Amniotic stem cell (primary cell): ENCODE measurements around the gene BANP.
A peak's percentile ranks its signal among the peaks of the same experiment; 100 is the strongest.
"Not testable (repeated sequence)": the region's sequence is repeated elsewhere in the genome, so short reads cannot be mapped to it uniquely, and the experiment has no call there.

Experiments used
- DNase-seq: peaks from one replicate; lab custom pipeline; 2025; lab: John Stamatoyannopoulos, UW

The BANP gene

DNA sequence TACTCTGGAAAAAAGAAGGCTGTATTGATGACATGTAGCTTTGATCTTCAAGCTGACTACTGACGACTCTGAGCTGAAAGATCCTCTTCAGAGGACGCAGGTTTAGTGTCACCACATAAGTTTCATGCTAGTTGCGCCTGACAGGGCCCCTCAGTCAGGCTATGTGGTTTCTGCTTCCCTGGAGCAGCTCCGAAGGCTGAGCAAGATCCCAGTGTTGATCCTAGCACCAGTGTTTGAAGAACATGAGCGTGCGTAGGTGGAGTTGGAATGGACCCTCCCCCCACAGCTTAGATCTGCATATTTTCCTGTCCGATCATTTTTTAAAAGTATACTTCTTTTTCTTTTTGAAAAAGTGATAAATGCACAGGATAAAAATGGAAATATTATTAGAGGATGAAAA, 17.3 kb downstream of the BANP start:
- DNase-seq, result peak; percentile 41

DNA sequence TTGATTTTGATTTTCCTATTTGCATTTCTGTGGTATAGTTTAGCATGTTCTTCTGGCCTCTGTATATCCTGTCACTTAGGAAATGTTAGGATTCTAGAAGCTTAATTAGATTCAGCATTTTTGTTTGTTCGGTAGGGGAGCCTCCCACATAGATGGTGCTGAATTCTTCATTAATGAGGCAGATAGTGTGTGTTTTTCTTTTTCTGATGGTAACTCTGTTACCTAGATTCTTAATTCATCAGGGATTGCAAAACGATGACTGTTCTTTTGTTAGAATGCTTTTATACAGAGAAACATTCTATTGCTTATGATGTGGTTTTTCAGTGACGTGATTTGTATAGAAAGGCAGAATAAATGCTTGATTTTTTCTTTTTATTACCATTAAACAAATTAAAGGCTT, 19.0 kb downstream of the BANP start:
- no peak for DNase-seq

DNA sequence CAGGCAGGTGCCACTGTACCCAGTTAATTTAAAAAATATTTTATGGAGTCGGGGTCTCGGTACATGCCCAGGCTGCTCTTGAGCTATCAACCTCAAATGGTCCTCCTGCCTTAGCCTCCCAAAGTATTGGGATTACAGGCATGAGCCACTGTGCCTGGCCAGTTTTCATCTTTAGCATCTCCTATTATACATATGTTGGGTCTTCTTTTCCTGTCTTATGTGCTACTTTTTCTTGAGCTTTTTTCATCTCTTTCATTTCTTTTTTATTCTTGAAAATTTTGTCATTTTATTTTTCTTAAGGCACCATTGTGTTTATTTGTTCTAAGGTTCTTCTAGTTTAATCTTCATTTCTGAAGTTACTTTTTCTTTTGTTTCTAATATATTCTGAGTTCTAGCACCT, 20.7 kb downstream of the BANP start:
- DNase-seq, result no peak

DNA sequence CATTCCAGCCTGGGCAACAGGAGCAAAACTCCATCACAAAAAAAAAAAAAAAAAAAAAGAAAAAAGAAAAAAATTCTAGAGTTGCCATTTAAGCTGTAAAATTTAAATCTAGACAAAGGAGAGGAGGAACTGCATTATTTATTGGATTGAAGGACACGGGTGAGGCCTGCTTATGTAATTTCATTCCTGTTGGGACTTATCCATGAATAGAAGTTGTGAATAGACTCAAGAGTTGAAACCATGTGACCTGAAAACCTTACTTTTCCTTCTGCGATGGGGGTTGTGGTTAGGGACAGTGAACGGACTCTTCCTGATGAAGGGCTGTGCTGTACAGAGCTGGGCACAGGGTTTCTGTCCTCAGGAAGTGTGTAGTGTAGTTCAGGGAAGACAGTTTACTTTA, 22.5 kb downstream of the BANP start:
- no peak for DNase-seq

- DNase-seq, result no peak
Observed at GRCh38 chr16:87974178-87974577, 22.9 kb downstream of the BANP start.

DNA sequence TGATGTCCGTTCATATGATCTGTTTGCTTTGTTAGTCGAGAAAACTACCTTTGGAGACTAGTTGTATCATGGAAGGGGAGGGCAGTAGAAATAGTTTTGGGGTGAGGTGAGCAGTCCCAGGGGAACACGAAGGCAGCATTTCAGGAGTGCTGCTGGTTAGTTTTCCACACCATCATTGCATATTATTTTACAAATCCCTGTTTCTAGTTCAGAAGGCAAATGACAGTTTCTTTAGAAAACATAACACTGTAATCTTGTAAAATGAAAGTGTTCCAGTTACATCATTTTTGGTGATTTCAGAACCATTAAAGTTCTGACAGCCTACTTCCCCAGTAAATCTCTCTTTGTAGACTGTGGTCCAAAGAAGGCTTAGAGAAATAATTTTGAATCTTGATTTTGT, 25.4 kb downstream of the BANP start:
- DNase-seq, result no peak

GRCh38 chr16:87978127-87978526, 26.9 kb downstream of the BANP start:
- DNase-seq, result no peak

DNA sequence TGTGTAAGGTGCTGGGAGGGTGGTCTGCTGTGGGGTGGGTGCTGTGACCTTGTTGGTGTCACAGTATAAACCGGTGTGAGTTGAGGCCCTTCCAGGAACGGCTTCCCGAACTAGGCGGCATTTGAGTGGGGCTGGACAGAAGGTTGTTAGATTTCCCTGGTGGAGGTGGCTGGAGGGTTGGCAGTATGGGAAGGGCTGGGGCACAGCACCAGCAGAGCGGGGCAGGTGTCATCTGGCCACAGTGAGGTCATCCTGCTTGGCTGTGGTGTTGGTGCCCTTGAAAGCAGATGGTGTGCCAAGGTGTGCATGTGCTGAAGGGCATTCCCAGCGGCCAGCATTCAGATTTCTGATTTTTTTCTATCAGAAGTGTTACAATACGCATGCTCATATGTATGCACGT, 28.1 kb downstream of the BANP start:
- DNase-seq, result no peak

GRCh38 chr16:87979911-87980630, 28.8 kb downstream of the BANP start:
- DNase-seq, result not testable (repeated sequence)

GRCh38 chr16:87981376-87981775, 30.1 kb downstream of the BANP start:
- not testable (repeated sequence) for DNase-seq

DNA sequence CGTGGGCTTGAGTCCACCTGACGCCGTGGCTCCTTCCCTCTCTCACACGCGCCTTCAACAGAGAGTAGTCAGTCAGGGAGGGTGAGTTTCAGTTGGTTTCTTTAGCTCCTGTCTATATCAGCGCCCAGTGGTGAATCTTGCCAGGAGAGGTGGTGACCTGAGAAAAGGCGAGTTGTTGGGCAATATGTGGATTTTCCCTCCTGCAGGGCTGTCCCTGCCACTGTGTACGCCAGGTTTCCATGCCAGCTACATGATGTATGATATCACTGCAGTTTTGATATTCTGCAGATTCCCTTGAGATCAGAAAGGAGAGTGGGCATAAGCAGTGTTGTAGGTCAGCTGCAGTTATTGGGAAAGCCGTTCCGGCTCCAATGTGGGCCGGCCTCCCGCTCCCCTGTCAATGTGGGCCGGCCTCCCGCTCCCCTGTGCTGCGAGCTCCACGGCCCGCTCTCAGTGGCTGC, 31.4 kb downstream of the BANP start:
- no peak for DNase-seq

DNA sequence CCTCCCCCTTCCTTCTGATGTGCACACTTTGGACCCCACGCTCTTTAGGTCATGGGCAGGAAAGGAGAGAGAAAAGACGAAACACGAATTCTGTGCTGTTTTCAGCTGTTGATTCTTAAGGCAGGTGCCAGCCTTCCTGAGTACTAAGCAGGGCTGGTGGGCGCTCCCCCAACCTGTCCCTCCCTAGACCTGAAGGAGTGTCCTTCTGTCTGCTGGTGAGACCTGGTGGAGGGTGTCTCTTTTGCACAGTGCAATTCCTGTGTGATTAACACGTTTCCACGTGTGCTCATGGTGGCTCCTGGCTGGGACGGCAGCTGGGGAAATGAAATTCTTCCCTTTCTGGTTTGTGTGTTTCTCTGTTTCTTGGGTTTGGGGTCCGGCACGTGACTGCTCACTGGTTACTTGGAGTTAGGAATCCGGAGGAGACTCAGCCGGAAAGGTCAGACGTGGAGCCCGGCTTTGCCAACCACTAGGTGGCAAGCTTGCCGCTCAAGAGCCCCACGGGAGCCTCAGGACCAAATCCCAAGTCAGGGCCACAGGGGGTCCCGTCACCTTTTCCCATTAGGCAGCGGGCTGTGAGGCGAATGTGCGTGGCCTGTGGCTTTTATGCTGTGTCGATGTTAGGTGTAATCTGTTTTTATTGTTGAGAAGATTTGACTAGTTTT, 32.0 kb downstream of the BANP start:
- not testable (repeated sequence) for DNase-seq

GRCh38 chr16:87983737-87984097, 32.5 kb downstream of the BANP start:
- not testable (repeated sequence) for DNase-seq

DNA sequence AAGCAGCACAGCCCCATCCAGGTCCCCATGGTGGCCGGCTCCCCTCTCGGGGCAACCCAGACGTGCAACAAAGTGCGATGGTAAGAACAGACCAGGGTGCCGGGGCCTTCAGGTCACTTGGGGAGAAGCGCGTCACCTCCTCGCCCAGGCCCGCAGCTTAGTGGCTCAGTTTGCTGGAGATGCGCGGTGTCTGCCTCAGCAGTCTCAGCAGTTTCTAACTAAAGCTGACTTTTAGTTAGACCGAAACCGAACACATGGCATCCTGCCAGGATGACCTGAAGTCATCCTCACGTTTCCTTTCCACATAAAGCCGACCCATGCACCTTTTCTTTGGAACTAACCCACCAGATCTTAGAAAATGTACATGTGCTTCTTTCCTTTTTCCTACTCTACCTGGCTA, 32.9 kb downstream of the BANP start:
- not testable (repeated sequence) for DNase-seq

DNA sequence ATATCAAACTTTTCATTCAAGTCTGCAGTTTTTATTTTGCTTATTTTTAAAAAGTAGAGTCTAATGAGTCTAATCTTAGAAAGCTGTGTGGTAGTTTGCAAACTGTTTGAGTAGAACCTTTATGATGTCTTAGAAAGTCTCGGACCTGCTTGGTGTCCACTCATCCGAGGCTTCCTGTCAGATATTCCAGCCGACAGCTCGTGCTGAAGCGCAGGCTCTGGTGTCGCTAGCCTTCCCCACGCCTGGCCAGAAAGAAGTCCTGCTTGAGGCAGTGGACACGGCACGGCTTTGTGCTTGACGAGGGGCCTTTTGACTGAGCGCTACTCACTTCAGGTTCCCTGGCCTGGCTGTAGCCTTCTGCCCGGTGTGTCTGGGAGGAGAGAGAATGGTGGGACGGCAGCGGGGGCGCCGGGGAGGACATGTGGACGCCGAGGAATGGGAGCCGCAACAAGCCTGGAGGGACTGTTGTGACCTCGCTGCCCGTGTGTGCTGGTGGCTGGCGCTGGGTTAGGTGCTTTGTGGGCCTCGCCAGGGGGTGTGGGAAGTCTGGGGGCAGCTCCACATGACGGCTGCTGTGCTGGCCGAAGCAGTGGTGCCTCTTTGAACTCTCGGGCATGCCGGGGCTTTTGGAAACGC, 33.5 kb downstream of the BANP start:
- DNase-seq, result no peak

DNA sequence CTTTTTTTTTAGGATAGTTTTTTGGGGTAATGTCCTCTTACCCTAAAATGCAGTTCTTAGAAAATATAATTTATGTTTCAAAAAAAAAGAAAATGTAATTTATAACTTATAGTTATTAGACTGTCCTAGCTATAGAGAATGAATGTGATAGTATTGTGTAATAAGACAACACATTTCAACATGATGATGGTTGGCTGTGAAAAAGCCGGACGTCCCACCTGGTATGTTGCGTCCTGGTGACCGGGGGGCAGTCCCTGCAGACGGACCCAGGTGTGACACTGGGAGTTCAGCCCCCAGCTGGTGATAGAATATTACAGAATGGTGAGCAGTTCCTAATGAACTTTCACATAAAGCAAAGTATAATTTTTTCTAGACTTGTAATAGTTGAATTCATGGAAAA, 34.3 kb downstream of the BANP start:
- not testable (repeated sequence) for DNase-seq

DNA sequence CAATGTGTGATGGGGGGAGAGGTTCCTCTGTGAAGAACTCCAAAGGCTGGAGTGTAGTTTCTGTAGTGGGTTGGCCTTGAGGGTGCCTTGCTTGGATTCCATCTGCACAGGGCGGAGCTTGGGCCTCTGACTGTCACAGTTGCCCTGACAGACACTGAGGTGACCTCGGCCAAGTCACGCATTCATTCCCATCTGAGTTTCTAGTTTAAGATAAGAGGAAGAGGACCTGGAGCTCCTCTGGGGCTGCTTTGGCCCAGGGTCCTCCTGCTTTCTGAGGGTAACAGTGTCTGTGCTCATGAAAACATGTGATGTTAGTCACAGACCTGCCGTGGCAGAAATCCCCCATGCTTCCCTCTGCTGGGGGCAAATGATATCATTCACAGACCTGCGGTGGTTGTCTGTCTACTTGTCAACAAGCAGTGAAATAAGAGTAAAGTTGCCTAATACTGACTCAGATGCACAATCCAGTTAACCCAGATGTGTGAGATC, 35.2 kb downstream of the BANP start:
- not testable (repeated sequence) for DNase-seq

DNA sequence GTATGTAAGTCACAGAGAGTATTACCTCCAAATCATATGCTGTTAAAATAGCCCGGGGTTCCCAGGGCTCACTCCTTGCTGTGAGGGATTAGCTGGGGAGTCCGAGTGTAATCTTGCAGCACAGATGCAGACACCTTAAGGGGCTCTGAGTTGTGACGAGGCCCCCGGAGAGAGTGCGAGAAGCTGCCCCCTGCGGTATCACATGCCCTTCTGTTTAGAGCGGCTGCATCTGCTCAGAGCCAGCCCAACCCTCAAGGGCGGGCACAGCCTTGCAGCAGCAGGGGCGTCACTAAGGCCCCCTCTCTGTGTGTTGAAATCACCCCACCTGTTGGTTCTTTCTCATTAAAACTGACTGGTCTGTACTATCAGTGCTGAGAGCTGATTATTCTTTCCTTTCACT, 37.4 kb downstream of the BANP start:
- DNase-seq, result not testable (repeated sequence)

DNA sequence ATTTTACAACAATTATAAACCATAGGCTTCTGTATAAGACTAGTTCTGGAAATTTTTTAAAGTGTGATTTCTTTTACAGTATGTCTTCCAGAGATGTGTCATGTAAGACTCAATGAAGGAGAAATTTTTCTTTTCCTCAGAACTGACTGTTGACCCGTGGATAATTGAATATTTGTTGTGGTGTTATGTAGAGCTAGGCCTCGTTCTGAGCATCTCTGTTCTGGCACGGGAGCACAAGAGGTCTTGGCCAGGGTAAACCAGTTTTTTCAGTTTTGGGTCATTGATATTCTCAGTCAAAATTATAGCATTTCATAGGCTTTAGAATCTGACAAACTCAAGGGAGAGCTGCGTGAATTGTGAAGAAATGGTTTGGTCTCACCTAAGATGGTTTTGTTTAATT, 39.0 kb downstream of the BANP start:
- not testable (repeated sequence) for DNase-seq

DNA sequence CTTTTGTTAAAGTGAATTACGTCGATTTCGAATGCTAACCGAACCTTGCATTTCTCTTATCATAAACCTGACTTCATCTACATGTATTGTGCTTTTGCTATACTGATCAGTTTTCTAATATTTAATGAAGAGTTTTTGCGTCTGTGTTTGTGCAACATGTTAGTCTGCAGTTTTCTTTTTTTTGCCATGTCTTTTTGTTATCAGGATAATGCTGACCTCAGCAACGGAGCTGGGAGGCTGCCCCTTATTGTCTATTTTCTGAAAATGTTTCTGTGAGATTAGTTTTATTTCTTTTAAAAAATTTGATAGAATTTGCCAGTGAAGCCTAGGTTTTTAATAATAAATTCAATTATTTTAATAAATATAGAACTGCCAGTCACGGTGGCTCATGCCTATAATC, 40.9 kb downstream of the BANP start:
- not testable (repeated sequence) for DNase-seq

GRCh38 chr16:87993901-87994300, 42.7 kb downstream of the BANP start:
- DNase-seq, result no peak

GRCh38 chr16:87995644-87996043, 44.4 kb downstream of the BANP start:
- DNase-seq, result no peak
